ENCODE measurements around the gene CDC42BPB.

DNA sequence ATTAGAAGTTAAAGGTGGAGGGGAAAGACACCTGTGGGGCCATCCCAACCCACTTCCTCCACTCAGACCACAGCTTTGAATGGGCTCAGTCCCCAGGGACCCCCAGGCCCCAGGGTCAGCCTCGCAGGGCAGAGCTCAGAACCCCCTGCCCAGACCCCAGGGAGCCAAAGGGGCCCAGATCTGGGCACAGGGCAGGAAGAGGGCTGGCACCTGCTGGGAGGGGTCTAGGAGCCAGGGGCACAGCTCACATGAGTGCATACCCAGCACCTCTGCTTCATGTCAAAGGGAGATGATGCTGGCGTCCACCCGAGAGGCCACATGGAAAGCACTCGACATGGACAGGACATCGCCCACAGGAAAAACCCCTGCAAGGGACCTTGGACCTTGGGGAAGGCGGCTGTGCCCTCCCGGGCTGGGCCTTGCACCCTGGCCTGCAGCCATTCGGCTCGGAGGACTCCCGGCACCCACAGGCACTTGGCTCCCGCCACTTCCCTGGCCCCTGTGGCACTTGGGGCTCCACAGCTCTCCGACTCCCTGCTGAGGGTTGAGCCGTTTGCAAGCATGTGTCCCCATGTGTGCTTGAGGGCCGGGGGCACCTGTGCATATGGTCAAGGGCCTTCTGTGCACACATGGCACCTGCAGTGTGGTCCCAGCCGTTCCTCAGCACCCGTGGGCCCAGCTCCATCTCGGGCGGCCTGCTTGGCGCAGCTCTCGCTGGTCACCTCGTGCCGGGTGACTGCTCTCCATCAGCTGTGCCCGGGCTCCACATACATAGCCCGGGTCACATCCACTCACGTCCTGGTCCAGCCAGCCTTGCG is 142.7 kb downstream of the CDC42BPB start:
- TF ChIP-seq, protein P1, sequence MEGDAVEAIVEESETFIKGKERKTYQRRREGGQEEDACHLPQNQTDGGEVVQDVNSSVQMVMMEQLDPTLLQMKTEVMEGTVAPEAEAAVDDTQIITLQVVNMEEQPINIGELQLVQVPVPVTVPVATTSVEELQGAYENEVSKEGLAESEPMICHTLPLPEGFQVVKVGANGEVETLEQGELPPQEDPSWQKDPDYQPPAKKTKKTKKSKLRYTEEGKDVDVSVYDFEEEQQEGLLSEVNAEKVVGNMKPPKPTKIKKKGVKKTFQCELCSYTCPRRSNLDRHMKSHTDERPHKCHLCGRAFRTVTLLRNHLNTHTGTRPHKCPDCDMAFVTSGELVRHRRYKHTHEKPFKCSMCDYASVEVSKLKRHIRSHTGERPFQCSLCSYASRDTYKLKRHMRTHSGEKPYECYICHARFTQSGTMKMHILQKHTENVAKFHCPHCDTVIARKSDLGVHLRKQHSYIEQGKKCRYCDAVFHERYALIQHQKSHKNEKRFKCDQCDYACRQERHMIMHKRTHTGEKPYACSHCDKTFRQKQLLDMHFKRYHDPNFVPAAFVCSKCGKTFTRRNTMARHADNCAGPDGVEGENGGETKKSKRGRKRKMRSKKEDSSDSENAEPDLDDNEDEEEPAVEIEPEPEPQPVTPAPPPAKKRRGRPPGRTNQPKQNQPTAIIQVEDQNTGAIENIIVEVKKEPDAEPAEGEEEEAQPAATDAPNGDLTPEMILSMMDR (tag by site-specific recombination; IDR thresholded peaks at IDR 0.05) = no peak
- TF ChIP-seq ZBTB7A (tag by site-specific recombination; IDR thresholded peaks at IDR 0.05; ENCODE audit: low read depth) = no peak
